H1 (cell line): ENCODE results near the gene GPR141. TPM values are rescaled to one million over a fixed set of nuclear protein-coding genes. Genes with fewer than 3 reads are reported as not detected.

ENCODE experiments used
- CTCF ChIA-PET: fragments of 300-600 bp; sonication (Branson Sonifier 250); formaldehyde crosslinking; loops from one replicate; lab custom pipeline; 2021; ENCODE audit not compliant: partially characterized antibody; lab: Charles Lee
- POLR2A ChIA-PET: fragments of 300-600 bp; sonication (Branson Sonifier 250); formaldehyde crosslinking; loops from one replicate; lab custom pipeline; 2021; ENCODE audit warnings: inconsistent platforms; ENCODE audit not compliant: partially characterized antibody; lab: Charles Lee
- DNase-seq, 2 experiments: peaks; one replicate each; pipeline versions ENCODE4 v3.0.0 to v3.0.0-alpha.2; 2010 to 2022; ENCODE audit warnings: low spot score in 2 of 2, low read depth in 1 of 2, mixed read lengths in 1 of 2
- FAIRE-seq: peaks from 2 replicates; lab custom pipeline; 2011; peaks lifted over from hg19 to GRCh38; lab: Jason Lieb, UNC
- H2AFZ ChIP-seq: 2 replicates; pipeline ENCODE4 v1.8.1; 2012; ENCODE audit warnings: low read length, inconsistent platforms
- H2AK5ac ChIP-seq: 2 replicates; pipeline ENCODE4 v1.6.1; 2013; ENCODE audit warnings: low read depth, low read length
- H2BK120ac ChIP-seq: replicated peaks from 2 replicates; pipeline ENCODE3; 2013; ENCODE audit warnings: low read depth, low read length, inconsistent platforms
- H2BK12ac ChIP-seq: 2 replicates; pipeline ENCODE4 v1.6.1; 2013; ENCODE audit warnings: low read depth, low read length
- H2BK15ac ChIP-seq: 2 replicates; pipeline ENCODE4 v1.6.1; 2013; ENCODE audit warnings: low read length
- H2BK20ac ChIP-seq: 2 replicates; pipeline ENCODE4 v1.6.1; 2013; ENCODE audit warnings: low read length
- H2BK5ac ChIP-seq: 2 replicates; pipeline ENCODE4 v1.6.1; 2013; ENCODE audit warnings: low read depth, low read length
- H3K14ac ChIP-seq: 2 replicates; pipeline ENCODE4 v1.6.1; 2013; ENCODE audit warnings: inconsistent platforms; ENCODE audit not compliant: insufficient read length
- H3K18ac ChIP-seq: 2 replicates; pipeline ENCODE4 v1.6.1; 2013; ENCODE audit warnings: low read length; ENCODE audit errors: extremely low read depth
- H3K23ac ChIP-seq: 2 replicates; pipeline ENCODE4 v1.6.1; 2013; ENCODE audit warnings: inconsistent platforms; ENCODE audit not compliant: insufficient read length
- H3K23me2 ChIP-seq: 2 replicates; pipeline ENCODE4 v1.6.1; 2013; ENCODE audit warnings: low read depth, low read length
- H3K27ac ChIP-seq: 2 replicates; pipeline ENCODE4 v1.6.1; 2011; ENCODE audit warnings: low read depth, low read length, inconsistent platforms
- H3K27me3 ChIP-seq, 4 experiments: replicated peaks in 1 of 4; 1 replicate in 1 of 4; 2 replicates in 3 of 4; pipeline versions ENCODE4 v1.6.1 to v1.8.1; 2011 to 2013; ENCODE audit warnings: low read length in 3 of 4, mild to moderate bottlenecking in 3 of 4, inconsistent platforms in 2 of 4, mixed read lengths in 2 of 4, moderate library complexity in 1 of 4; ENCODE audit not compliant: control insufficient read depth in 3 of 4, insufficient read depth in 3 of 4; ENCODE audit errors: extremely low read depth in 1 of 4
- H3K36me3 ChIP-seq, 4 experiments: 2 replicates each; pipeline versions ENCODE4 v1.6.1 to v1.8.1; 2011 to 2013; ENCODE audit warnings: mild to moderate bottlenecking in 4 of 4, low read length in 3 of 4, moderate library complexity in 2 of 4, control low read depth in 1 of 4, inconsistent platforms in 1 of 4; ENCODE audit not compliant: insufficient read depth in 4 of 4, control insufficient read depth in 2 of 4
- H3K4ac ChIP-seq: replicated peaks from 2 replicates; pipeline ENCODE3; 2013; ENCODE audit warnings: low read length, low read depth, mixed read lengths, inconsistent platforms; ENCODE audit not compliant: insufficient read length
- H3K4me1 ChIP-seq, 4 experiments: replicated peaks in 1 of 4; 1 replicate in 1 of 4; 2 replicates in 3 of 4; pipeline versions ENCODE4 v1.6.1 to v1.8.1; 2011 to 2013; ENCODE audit warnings: low read length in 3 of 4, inconsistent platforms in 2 of 4, mixed read lengths in 1 of 4; ENCODE audit not compliant: insufficient read depth in 4 of 4, control insufficient read depth in 3 of 4
- H3K4me2 ChIP-seq, 2 experiments: 2 replicates each; pipeline versions ENCODE4 v1.6.1 to v1.8.1; 2011 to 2013; ENCODE audit warnings: low read depth in 2 of 2, low read length in 2 of 2, control low read depth in 1 of 2, inconsistent platforms in 1 of 2, mild to moderate bottlenecking in 1 of 2; ENCODE audit not compliant: insufficient read depth in 1 of 2
- H3K4me3 ChIP-seq, 4 experiments: fragments of 200-600, 300-600 bp in 1 of 4; sonication (generic), shearing (Covaris generic), sonication (Bioruptor Twin) in 1 of 4; 2 replicates each; pipeline versions ENCODE4 v1.5.1 to v1.8.1; 2011 to 2016; ENCODE audit warnings: low read length in 4 of 4, low read depth in 3 of 4, control low read depth in 2 of 4, inconsistent platforms in 2 of 4, mild to moderate bottlenecking in 2 of 4, mixed read lengths in 1 of 4, moderate library complexity in 1 of 4; ENCODE audit not compliant: insufficient read depth in 2 of 4; ENCODE audit errors: extremely low read depth in 1 of 4
- H3K56ac ChIP-seq: replicated peaks from 2 replicates; pipeline ENCODE3; 2013; ENCODE audit warnings: low read depth, mild to moderate bottlenecking, mixed read lengths, low read length, inconsistent platforms; ENCODE audit not compliant: insufficient read length
- H3K79me1 ChIP-seq: 2 replicates; pipeline ENCODE4 v1.6.1; 2013; ENCODE audit warnings: low read depth, low read length, control low read depth
- H3K79me2 ChIP-seq, 2 experiments: 2 replicates each; pipeline versions ENCODE4 v1.6.1 to v1.8.1; 2012 to 2013; ENCODE audit warnings: low read length in 2 of 2, mild to moderate bottlenecking in 2 of 2, inconsistent platforms in 1 of 2; ENCODE audit not compliant: insufficient read depth in 2 of 2, control insufficient read depth in 1 of 2
- H3K9ac ChIP-seq, 4 experiments: replicated peaks in 1 of 4; 1 replicate in 1 of 4; 2 replicates in 3 of 4; pipeline versions ENCODE4 v1.6.1 to v1.8.1; 2011 to 2013; ENCODE audit warnings: low read depth in 3 of 4, low read length in 3 of 4, control low read depth in 2 of 4, mild to moderate bottlenecking in 2 of 4, moderate library complexity in 2 of 4, inconsistent platforms in 1 of 4; ENCODE audit errors: extremely low read depth in 1 of 4
- H3K9me3 ChIP-seq, 2 experiments: 2 replicates each; pipeline versions ENCODE4 v1.6.1 to v1.8.1; 2012 to 2013; ENCODE audit warnings: mild to moderate bottlenecking in 2 of 2, moderate library complexity in 2 of 2, control low read depth in 1 of 2, inconsistent platforms in 1 of 2, low read depth in 1 of 2, low read length in 1 of 2, mixed read lengths in 1 of 2; ENCODE audit not compliant: insufficient read depth in 2 of 2
- H4K20me1 ChIP-seq, 2 experiments: replicated peaks in 1 of 2; 2 replicates each; pipeline versions ENCODE3 to v1.8.1; 2011 to 2013; ENCODE audit warnings: inconsistent platforms in 2 of 2, low read length in 2 of 2, mild to moderate bottlenecking in 1 of 2; ENCODE audit not compliant: insufficient read depth in 2 of 2, control insufficient read depth in 1 of 2
- H4K5ac ChIP-seq: 2 replicates; pipeline ENCODE4 v1.6.1; 2013; ENCODE audit warnings: low read length, low read depth, mixed read lengths, inconsistent platforms; ENCODE audit not compliant: insufficient read length
- H4K8ac ChIP-seq: 2 replicates; pipeline ENCODE4 v1.8.0; 2013; ENCODE audit warnings: mild to moderate bottlenecking, moderate library complexity, low read length, inconsistent platforms; ENCODE audit not compliant: insufficient read depth; ENCODE audit errors: extremely low read depth
- H4K91ac ChIP-seq: replicated peaks from 2 replicates; pipeline ENCODE3; 2013; ENCODE audit warnings: low read length, mixed read lengths, inconsistent platforms; ENCODE audit not compliant: insufficient read length
- WGBS, 2 experiments: shearing (Covaris generic) in 1 of 2; methylation state at CpG; one replicate each; pipeline versions ENCODE4 v1.1.6 to v1.1.7; 2013 to 2015; ENCODE audit warnings: low lambda C conversion rate in 2 of 2, mixed read lengths in 2 of 2, inconsistent platforms in 1 of 2, low coverage in 1 of 2, missing lambda C conversion rate in 1 of 2; ENCODE audit not compliant: insufficient replicate concordance in 2 of 2, insufficient coverage in 1 of 2, insufficient read length in 1 of 2; ENCODE audit errors: extremely low coverage in 1 of 2, missing lambda C conversion rate in 1 of 2; 5-methylcytosine and 5-hydroxymethylcytosine counted together
- polyA plus RNA-seq, 7 experiments: library from polyadenylated mRNA; depleted of rRNA in 3 of 7; stranded (reverse) in 5 of 7; unstranded in 2 of 7; fragments of >200 nt in 5 of 7; fragments of 200-250 nt in 2 of 7; gene quantifications; 1 replicate in 5 of 7; 2 replicates in 1 of 7; 4 replicates in 1 of 7; pipeline versions ENCODE4 v1.2.1 to v1.2.3, GENCODE V29; 2011 to 2013; ENCODE audit warnings: missing spikeins in 2 of 7, mixed read lengths in 2 of 7
- total RNA-seq: library from RNA; stranded (reverse); fragmentation: NEBNext Ultra II Directional; extraction: Animal tissue kit (Norgen Biotek cat#: 25700); gene quantifications from 2 replicates; pipeline ENCODE4 v1.2.1, GENCODE V29; 2021

GPR141 gene
- total and polyA plus RNA-seq, 2 of the 8 experiments (the other 6 are each of a cell fraction or from before 2014, with no cell fraction given) = 0.45 to 1.0 TPM

DNA sequence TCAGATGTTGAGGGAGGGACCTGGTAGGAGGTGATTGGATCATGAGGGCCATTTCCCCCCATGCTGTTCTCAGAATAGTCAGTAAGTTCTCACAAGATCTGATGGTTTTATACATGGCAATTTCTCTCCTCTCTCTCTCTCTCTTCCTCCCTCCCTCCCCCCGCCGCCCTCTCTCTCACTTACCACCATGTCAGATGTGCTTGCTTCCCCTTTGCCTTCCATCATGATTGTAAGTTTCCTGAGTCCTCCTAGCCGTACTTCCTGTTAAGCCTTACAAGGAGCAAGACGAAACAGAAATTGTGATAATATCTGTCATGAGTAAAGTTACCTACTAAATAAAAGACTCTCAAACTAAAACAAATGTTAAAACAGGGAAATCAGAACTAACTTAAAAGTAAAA, 19.9 kb upstream of the GPR141 start:
- FAIRE-seq (no peak), DNase-seq (no peak)
- WGBS, 2 experiments = 86% methylated on average over 4 of the region's 4 CpGs; no CpG with 5 or more reads in 1 of the 2 experiments
- CTCF ChIA-PET = interaction anchor here (0.9 to 1.4 kb wide), 2 partner anchors 9 to 18 kb away, joined by 3 to 4 read pairs; no protein-coding TSS in a partner anchor
- Histone ChIP-seq H3K27ac (no peak overlapping the region), H3K4me2 (no peak overlapping the region), H2BK120ac (no peak overlapping the region), H2BK5ac (no peak overlapping the region), H4K8ac (no peak overlapping the region), H2AK5ac (no peak overlapping the region), H3K79me2 (no peaks in the 10 kb centered on the region), H3K14ac (no peak overlapping the region), H3K9ac (no peak overlapping the region), H2BK12ac (no peak overlapping the region), H3K27me3 (no peaks in the 10 kb centered on the region), H2BK20ac (no peak overlapping the region), H4K91ac (no peak overlapping the region), H2BK15ac (no peak overlapping the region), H3K4me3 (no peak overlapping the region), H3K79me1 (no peaks in the 10 kb centered on the region), H4K20me1 (no peaks in the 10 kb centered on the region), H2AFZ (no peak overlapping the region), H3K18ac (no peak overlapping the region), H3K36me3 (no peaks in the 10 kb centered on the region), H3K23me2 (no peaks in the 10 kb centered on the region; the same call in 1 of the 2 replicates), H3K4me1 (peaks cover 2 to 14% (median 9%) of the 10 kb centered on the region in 4 experiments; a peak in 5 of 7 replicates), H3K9me3 (no peaks in the 10 kb centered on the region), H3K4ac (no peak overlapping the region), H4K5ac (no peak overlapping the region), H3K56ac (no peak overlapping the region), H3K23ac (no peak overlapping the region)
- POLR2A ChIA-PET = no interaction called here
